ENCODE measurements around the gene RPS6KL1.

RPS6KL1 gene

DNA sequence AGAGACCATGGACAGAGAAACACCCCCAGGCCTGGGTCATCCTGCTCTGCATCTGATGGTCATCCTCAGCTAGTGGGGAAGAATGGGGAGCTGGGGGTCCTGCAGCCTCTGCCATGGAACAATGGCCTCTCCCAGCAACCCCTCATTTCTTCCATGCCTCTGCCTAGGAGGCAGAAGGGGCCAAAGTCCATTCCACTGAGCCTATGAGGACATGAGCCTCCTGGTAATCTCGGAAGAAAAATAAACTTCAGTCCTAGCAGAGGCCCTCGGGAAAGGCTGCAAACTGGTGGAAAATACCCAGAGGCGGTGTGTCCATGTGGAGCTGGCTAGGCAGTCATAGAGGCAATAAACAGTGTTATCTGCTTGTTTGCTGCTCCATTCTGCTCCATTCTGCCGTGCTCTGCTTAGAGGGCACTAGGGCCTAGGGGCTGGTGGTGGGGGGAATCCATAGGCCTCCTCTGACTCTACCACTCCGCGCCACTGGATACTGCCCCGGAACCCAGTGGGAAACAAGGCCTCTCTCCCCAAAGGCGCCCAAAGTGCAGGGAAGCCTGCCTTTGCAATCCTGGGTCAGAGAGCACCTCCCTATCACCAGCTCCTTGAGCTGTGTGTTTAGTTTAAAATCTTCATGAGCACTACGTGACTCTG is 27.9 kb upstream of the RPS6KL1 start:
- H3K4me1 ChIP-seq = peaks cover 0 to 80% (median 66%) of the 10 kb centered on the region in 4 donors
- DNase-seq = peak in 1 of 2 donors; percentile 13
- no peaks in the 10 kb centered on the region for H3K27me3 ChIP-seq
- H3K4me3 ChIP-seq = no peak overlapping the region
- H3K27ac ChIP-seq = peak overlapping the region; percentile 76 to 79
- intact Hi-C loops (cut with DNase I; ENCODE audit: low total_unique reads) = loop anchor here (10.0 kb wide), 1 partner anchor 114 kb away; the partner anchor contains the start of genes ACYP1 and ZC2HC1C
- H3K9me3 ChIP-seq = no peaks in the 10 kb centered on the region
- peaks cover 8 to 26% (median 26%) of the 10 kb centered on the region in 3 donors for H3K36me3 ChIP-seq
- TF ChIP-seq, protein P1, sequence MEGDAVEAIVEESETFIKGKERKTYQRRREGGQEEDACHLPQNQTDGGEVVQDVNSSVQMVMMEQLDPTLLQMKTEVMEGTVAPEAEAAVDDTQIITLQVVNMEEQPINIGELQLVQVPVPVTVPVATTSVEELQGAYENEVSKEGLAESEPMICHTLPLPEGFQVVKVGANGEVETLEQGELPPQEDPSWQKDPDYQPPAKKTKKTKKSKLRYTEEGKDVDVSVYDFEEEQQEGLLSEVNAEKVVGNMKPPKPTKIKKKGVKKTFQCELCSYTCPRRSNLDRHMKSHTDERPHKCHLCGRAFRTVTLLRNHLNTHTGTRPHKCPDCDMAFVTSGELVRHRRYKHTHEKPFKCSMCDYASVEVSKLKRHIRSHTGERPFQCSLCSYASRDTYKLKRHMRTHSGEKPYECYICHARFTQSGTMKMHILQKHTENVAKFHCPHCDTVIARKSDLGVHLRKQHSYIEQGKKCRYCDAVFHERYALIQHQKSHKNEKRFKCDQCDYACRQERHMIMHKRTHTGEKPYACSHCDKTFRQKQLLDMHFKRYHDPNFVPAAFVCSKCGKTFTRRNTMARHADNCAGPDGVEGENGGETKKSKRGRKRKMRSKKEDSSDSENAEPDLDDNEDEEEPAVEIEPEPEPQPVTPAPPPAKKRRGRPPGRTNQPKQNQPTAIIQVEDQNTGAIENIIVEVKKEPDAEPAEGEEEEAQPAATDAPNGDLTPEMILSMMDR (IDR thresholded peaks at IDR 0.05) = no peak

DNA sequence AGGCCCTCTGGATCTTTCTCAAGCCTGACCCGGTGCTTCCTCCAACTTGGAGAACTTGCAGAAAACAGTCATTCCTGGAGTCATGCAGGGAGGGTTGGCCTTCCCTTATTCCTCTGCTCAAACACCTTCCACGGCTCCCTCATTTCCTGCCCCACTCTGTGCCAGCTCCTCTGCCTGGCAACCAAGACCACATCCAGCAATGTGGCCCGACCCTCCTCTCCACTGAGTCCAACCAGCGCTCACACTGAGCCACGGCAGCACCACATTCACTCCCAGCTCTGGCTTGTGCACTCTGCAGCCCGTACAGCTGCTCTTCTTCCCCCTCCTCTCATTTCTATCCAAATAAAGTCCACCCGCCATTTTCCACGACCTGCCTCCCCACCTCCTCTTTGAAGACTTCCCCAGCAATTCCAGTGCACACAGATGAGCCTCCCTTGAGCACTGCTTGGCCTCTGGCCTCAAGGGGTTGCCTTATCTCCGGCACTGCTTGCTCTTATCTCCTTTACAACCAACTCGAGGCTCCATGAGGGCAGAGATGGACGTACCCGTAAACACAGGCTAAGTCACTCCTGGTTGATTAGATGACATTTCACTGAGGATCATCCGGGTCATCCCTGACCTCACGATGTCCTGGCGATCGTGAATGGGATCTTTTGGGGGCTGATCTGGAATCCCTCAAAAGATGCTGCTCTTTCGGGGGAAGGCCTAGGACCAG is 27.0 kb upstream of the RPS6KL1 start:
- H3K4me3 ChIP-seq = no peak overlapping the region

DNA sequence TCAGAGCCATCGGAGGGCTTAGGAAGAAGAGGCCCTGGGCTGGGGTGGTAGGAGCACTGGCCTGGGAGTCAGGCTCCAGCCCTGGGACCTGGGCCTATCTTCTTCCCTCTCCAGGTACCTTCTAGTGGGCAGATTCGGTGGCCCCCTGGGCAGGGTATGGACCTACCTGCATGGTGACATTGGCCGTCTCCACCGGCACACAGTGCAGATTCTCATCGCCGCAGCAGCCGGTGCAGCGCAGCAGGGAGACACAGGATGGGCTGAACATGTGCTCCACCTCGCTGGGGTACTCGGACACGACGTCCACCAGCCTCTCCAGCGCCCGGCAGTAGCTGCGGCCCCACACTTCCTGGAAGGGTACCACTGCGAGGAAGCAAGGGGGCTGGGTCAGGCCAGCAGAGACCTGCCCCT is 26.1 kb upstream of the RPS6KL1 start:
- peaks cover 8 to 35% (median 26%) of the 10 kb centered on the region in 3 donors for H3K36me3 ChIP-seq
- H3K9me3 ChIP-seq = no peaks in the 10 kb centered on the region
- TF ChIP-seq, protein P1 (IDR thresholded peaks at IDR 0.05) = no peak
- H3K27me3 ChIP-seq = no peaks in the 10 kb centered on the region
- intact Hi-C loops (cut with DNase I; ENCODE audit: low total_unique reads) = loop anchor here (2.0 to 5.0 kb wide), 2 partner anchors 63 to 134 kb away; no protein-coding TSS in a partner anchor
- peak overlapping the region; percentile 76 to 79 for H3K27ac ChIP-seq
- DNase-seq = peak in 1 of 2 donors; percentile 15
- peaks cover 0 to 67% (median 57%) of the 10 kb centered on the region in 4 donors for H3K4me1 ChIP-seq
- H3K4me3 ChIP-seq = no peak overlapping the region

More for the DNA sequence above, 27.0 kb upstream of the RPS6KL1 start:
- intact Hi-C loops (cut with DNase I; ENCODE audit: low total_unique reads) = loop anchor here (2.0 to 10.0 kb wide), 3 partner anchors 62 to 133 kb away; partner anchors contain the start of genes ACYP1 and ZC2HC1C
- Histone ChIP-seq H3K27me3 (no peaks in the 10 kb centered on the region), H3K27ac (peak overlapping the region; percentile 76 to 79), H3K4me1 (peaks cover 0 to 74% (median 61%) of the 10 kb centered on the region in 4 donors), H3K36me3 (peaks cover 8 to 33% (median 26%) of the 10 kb centered on the region in 3 donors), H3K9me3 (no peaks in the 10 kb centered on the region)
- TF ChIP-seq, protein P1 (IDR thresholded peaks at IDR 0.05) = no peak
- DNase-seq = peak in 1 of 2 donors; percentile 15

DNA sequence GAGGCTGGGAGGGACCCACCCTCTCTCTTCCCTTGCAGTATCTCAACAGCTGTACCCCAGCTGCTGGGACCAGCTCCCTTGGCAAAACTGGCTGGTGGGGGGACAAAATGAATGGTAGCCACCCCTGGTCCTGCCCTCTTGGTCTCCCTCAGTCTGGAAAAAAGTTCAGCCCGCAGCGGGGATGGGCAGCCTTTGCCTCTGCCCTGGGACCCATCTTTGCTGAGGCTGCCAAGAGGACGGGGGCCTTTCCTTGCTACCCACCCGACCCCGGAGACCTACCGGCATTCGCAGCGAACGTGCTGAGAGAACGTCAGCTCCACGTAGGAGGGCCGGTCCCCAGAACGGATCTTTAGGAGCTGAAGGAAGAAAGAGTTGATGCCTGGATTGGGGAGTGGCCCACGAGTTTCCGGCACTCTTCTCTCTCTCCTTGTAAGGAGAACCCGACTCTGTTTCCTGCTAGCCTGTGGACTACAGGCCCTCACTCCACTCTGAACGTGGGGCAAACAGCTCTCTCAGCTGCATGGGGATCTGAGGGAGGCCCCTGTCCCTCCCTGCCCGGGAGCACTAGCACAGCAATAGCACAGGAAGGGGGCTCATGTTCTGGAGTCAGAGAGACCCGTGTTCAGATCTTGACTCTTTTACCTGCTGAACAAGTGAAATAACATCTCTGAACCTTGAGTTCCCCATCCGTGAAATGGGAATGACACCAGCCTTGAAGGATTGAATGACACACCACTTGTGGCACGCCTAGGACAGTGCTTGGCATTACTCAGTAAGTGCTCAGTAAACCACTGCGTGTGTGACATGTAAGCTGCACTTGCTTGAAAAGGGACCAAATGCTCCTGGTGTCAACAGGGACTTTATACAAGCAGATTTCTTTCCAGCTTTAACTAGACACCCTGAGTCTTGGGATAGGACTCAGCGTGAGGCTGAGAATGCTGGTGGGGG is 25.4 kb upstream of the RPS6KL1 start:
- intact Hi-C loops (cut with DNase I; ENCODE audit: low total_unique reads) = loop anchor here (2.0 to 5.0 kb wide), 2 partner anchors 64 to 134 kb away; no protein-coding TSS in a partner anchor
- Histone ChIP-seq H3K4me3 (no peak overlapping the region), H3K27me3 (no peaks in the 10 kb centered on the region), H3K27ac (peak overlapping the region; percentile 76 to 79), H3K36me3 (peaks cover 8 to 36% (median 26%) of the 10 kb centered on the region in 3 donors), H3K4me1 (peaks cover 0 to 60% (median 50%) of the 10 kb centered on the region in 4 donors), H3K9me3 (no peaks in the 10 kb centered on the region)
- TF ChIP-seq, protein P1 (IDR thresholded peaks at IDR 0.05) = no peak
- DNase-seq = peak in 1 of 2 donors; percentile 5

Measured in tibial artery (tissue), 4 donors.